ENCODE measurements around the gene LYRM2. TPM values are rescaled to one million over a fixed set of nuclear protein-coding genes. Genes with fewer than 3 reads are reported as not detected.

The LYRM2 gene
- total RNA-seq, 6 experiments from 2014 or later, result 39.9 to 48.4 (median 44.9) TPM

DNA sequence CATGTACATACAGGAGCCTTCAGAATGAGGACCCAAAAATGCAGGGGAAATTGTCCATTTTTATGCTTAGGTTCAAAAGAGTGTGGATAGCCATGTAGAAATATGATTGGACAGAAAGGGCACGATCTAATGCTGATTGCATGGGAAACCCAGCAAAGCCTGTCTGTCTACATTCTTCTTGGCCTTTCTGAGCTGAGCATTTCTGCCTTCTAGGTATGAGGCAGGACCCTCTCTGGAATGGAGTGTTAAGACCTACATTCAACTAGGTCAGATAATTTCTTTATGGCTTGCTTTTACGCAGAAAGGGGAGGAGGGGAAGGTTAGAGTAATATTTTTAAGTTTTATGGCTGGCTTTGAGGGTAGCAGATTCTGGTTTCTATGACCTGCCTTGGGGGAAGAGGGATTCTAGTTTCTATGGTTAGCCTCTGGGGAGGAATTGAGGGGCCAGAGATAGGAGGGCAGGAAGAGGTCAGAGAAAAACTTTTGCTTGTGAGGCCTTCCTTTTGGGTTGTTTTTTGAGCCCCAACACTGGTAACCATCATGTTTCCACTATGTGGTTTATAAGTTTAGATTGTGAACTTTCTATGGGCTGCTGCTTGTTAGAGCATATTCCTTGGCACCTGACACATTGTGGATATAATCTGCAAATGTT, 63.5 kb downstream of the LYRM2 start:
- Mint-ChIP-seq H3K4me1 (ENCODE audit: low read depth) (no peaks in the 10 kb centered on the region), H3K9me3 (no peaks in the 10 kb centered on the region), H3K36me3 (ENCODE audit: low read depth) (no peaks in the 10 kb centered on the region), H3K27me3 (ENCODE audit: insufficient read depth) (peaks cover 7% of the 10 kb centered on the region; the same call in 1 of the 2 replicates), H3K4me3 (no peak overlapping the region), H3K27ac (no peak overlapping the region)
- no peak for TF ChIP-seq CTCF (IDR thresholded peaks at IDR 0.05)
- DNase-seq, result no peak

DNA sequence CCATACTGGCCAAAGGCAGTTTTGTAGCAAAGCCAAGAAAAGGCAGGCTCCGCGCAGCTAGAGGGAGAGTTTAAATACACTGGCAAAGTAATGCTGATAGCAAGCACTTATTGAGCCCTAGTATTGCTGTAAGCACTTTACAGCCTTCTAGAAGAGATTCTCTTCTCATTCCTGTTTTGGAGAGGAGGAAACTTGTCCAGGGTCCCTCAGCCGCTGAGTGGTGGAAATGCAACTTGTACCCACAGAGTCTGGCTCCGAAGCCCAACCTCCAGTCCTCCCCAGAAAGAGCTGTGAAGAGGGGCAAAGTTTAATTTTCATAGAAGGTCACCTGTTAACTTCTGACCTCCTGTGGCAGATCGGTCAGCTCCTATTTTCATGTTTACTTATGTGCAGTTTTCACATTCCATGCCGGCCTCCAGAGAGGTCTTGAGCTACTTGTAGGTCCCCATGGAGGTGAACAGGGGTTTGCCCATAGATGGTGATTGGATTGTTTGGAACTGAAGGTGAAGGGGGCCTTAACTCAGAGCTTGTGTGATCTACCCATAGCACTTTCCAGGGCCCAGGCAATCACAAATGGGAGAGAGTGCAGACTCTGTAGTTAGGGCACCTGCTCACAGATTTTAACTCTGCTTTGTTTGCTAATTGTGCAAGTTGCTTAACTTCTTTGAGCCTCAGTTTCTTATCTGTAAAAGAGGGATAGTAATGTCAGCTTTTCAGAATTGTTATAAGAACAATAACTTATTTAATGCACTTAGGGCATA, 70.7 kb downstream of the LYRM2 start:
- Mint-ChIP-seq H3K4me3 (no peak overlapping the region), H3K36me3 (ENCODE audit: low read depth) (no peaks in the 10 kb centered on the region), H3K27me3 (ENCODE audit: insufficient read depth) (peaks cover 18% of the 10 kb centered on the region), H3K27ac (no peak overlapping the region), H3K4me1 (ENCODE audit: low read depth) (no peaks in the 10 kb centered on the region), H3K9me3 (no peaks in the 10 kb centered on the region)
- DNase-seq, result no peak
- TF ChIP-seq CTCF (IDR thresholded peaks at IDR 0.05), result no peak

- no peaks in the 10 kb centered on the region for H3K9me3 Mint-ChIP-seq
- no peak for DNase-seq
- no peak for TF ChIP-seq CTCF (IDR thresholded peaks at IDR 0.05)
- H3K4me1 Mint-ChIP-seq (ENCODE audit: low read depth), result no peaks in the 10 kb centered on the region
- peaks cover 18% of the 10 kb centered on the region for H3K27me3 Mint-ChIP-seq (ENCODE audit: insufficient read depth)
- no peak overlapping the region for H3K27ac Mint-ChIP-seq
- no peaks in the 10 kb centered on the region for H3K36me3 Mint-ChIP-seq (ENCODE audit: low read depth)
- no peak overlapping the region for H3K4me3 Mint-ChIP-seq
These were observed 71.5 kb downstream of the LYRM2 start for GRCh38 chr6:89566930-89567629.

DNA sequence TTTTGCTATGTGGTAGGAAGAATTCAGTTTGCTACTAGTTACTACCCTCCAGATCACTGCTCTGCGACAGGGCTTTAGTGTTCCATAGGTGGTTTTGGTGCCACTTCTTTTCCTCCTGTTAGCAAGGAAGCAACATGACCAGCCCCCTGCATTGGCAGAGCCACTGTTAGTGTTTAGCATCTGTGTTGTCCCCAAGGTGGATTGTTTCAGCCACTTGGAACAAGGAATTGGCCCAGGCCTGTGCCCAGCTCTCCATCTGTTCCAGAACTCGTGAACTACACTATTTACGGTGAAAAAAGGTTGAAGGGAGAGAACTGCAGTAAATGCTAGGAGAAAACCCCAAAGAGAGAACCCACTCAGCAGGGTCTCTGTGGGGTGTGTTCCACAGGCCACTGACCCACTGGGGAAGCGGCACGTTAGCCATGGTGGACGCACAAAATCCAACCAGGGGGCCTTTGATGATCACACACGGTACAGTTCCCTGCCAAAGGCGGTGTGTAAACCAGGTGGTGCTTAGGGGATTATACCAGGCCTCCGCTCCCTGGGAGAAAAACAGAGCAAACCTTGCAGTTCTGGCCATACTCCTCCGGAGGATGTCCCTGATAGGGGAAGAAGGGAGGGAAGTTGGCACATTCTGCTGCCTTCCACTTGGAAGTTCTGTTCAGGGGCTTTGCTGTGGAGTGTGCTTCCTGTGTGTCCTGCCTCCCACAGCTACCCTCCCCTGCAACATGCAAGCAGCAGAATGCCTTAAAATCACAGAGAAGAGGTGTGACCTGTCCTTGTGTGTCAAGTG, 72.3 kb downstream of the LYRM2 start:
- H3K4me1 Mint-ChIP-seq (ENCODE audit: low read depth), result no peaks in the 10 kb centered on the region
- no peak overlapping the region for H3K4me3 Mint-ChIP-seq
- no peak overlapping the region for H3K27ac Mint-ChIP-seq
- DNase-seq, result no peak
- H3K9me3 Mint-ChIP-seq, result no peaks in the 10 kb centered on the region
- peaks cover 17% of the 10 kb centered on the region for H3K27me3 Mint-ChIP-seq (ENCODE audit: insufficient read depth)
- no peaks in the 10 kb centered on the region for H3K36me3 Mint-ChIP-seq (ENCODE audit: low read depth)
- no peak for TF ChIP-seq CTCF (IDR thresholded peaks at IDR 0.05)

- Mint-ChIP-seq H3K9me3 (no peaks in the 10 kb centered on the region), H3K27me3 (ENCODE audit: insufficient read depth) (peaks cover 17% of the 10 kb centered on the region), H3K4me3 (no peak overlapping the region), H3K4me1 (ENCODE audit: low read depth) (no peaks in the 10 kb centered on the region), H3K36me3 (ENCODE audit: low read depth) (no peaks in the 10 kb centered on the region), H3K27ac (no peak overlapping the region)
- DNase-seq, result no peak
- no peak for TF ChIP-seq CTCF (IDR thresholded peaks at IDR 0.05)
These were observed 73.7 kb downstream of the LYRM2 start for GRCh38 chr6:89564752-89565427.
